ENCODE results near the gene ATP8A2.

DNA sequence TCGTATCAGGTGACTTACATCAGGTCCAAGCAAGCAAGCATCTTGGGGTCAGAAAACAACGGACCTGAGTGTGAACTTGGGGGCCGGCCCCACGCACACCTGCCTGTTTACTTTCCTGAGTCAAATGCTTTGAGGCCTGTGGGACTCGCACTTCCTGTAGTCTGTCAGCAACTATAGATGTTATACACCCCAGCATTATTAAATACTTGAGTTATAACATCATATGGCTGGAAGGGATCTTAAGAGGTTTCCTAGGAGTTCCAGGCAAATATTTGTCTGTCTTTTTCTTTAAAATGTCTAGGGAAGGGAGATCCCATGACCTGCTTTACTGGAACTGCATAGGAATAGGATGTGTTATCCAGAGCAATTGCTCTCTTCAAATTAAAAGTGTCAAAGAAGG, 399.4 kb downstream of the ATP8A2 start:
- TF ChIP-seq EP300 (IDR thresholded peaks at IDR 0.05) (no peak), POLR2A (IDR thresholded peaks at IDR 0.05) (no peak)
- TF ChIP-seq, protein P1, sequence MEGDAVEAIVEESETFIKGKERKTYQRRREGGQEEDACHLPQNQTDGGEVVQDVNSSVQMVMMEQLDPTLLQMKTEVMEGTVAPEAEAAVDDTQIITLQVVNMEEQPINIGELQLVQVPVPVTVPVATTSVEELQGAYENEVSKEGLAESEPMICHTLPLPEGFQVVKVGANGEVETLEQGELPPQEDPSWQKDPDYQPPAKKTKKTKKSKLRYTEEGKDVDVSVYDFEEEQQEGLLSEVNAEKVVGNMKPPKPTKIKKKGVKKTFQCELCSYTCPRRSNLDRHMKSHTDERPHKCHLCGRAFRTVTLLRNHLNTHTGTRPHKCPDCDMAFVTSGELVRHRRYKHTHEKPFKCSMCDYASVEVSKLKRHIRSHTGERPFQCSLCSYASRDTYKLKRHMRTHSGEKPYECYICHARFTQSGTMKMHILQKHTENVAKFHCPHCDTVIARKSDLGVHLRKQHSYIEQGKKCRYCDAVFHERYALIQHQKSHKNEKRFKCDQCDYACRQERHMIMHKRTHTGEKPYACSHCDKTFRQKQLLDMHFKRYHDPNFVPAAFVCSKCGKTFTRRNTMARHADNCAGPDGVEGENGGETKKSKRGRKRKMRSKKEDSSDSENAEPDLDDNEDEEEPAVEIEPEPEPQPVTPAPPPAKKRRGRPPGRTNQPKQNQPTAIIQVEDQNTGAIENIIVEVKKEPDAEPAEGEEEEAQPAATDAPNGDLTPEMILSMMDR (IDR thresholded peaks at IDR 0.05): no peak
